ENCODE results near the gene WNK2.

WNK2 gene

GRCh38 chr9:93243112-93243511, 59.2 kb downstream of the WNK2 start:
- H3K4me2 ChIP-seq (ENCODE audit: low read depth, low read length, poor library complexity, severe bottlenecking) = no peak overlapping the region
- no peaks in the 10 kb centered on the region for H3K36me3 ChIP-seq (ENCODE audit: low read length)
- H3K79me2 ChIP-seq (ENCODE audit: insufficient read depth, low read length) = no peaks in the 10 kb centered on the region
- H3K9me2 ChIP-seq (replicated peaks; ENCODE audit: insufficient read depth, low read length) = no peaks in the 10 kb centered on the region
- no peaks in the 10 kb centered on the region for H3K27me3 ChIP-seq (ENCODE audit: low read length)
- no peak overlapping the region for H3K4me3 ChIP-seq (ENCODE audit: insufficient read depth, low read length, poor library complexity, severe bottlenecking)
- no peak overlapping the region for H2AFZ ChIP-seq (ENCODE audit: low read depth, low read length, severe bottlenecking)
- no peaks in the 10 kb centered on the region for H3K9me3 ChIP-seq (ENCODE audit: insufficient read depth, low read length)
- no peaks in the 10 kb centered on the region for H4K20me1 ChIP-seq (ENCODE audit: low read depth, low read length)
- no peak overlapping the region for H3K9ac ChIP-seq (ENCODE audit: low read length)
- TF ChIP-seq EZH2phosphoT487 (conservative IDR thresholded peaks at IDR 0.05; ENCODE audit: low read length) = no peak
- TF ChIP-seq, protein P1, sequence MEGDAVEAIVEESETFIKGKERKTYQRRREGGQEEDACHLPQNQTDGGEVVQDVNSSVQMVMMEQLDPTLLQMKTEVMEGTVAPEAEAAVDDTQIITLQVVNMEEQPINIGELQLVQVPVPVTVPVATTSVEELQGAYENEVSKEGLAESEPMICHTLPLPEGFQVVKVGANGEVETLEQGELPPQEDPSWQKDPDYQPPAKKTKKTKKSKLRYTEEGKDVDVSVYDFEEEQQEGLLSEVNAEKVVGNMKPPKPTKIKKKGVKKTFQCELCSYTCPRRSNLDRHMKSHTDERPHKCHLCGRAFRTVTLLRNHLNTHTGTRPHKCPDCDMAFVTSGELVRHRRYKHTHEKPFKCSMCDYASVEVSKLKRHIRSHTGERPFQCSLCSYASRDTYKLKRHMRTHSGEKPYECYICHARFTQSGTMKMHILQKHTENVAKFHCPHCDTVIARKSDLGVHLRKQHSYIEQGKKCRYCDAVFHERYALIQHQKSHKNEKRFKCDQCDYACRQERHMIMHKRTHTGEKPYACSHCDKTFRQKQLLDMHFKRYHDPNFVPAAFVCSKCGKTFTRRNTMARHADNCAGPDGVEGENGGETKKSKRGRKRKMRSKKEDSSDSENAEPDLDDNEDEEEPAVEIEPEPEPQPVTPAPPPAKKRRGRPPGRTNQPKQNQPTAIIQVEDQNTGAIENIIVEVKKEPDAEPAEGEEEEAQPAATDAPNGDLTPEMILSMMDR (IDR thresholded peaks at IDR 0.05; ENCODE audit: insufficient read depth, low read length, poor library complexity, severe bottlenecking) = no peak
- H3F3A ChIP-seq (ENCODE audit: insufficient read depth) = no peaks in the 10 kb centered on the region
- H3K27ac ChIP-seq (ENCODE audit: low read depth, low read length) = no peak overlapping the region

GRCh38 chr9:93244101-93244500, 60.2 kb downstream of the WNK2 start:
- H3K36me3 ChIP-seq (ENCODE audit: low read length) = no peaks in the 10 kb centered on the region
- H3K79me2 ChIP-seq (ENCODE audit: insufficient read depth, low read length) = no peaks in the 10 kb centered on the region
- no peak overlapping the region for H3K4me2 ChIP-seq (ENCODE audit: low read depth, low read length, poor library complexity, severe bottlenecking)
- H4K20me1 ChIP-seq (ENCODE audit: low read depth, low read length) = no peaks in the 10 kb centered on the region
- no peak overlapping the region for H3K4me3 ChIP-seq (ENCODE audit: insufficient read depth, low read length, poor library complexity, severe bottlenecking)
- H3K27ac ChIP-seq (ENCODE audit: low read depth, low read length) = no peak overlapping the region
- TF ChIP-seq EZH2phosphoT487 (conservative IDR thresholded peaks at IDR 0.05; ENCODE audit: low read length) = no peak
- TF ChIP-seq, protein P1 (IDR thresholded peaks at IDR 0.05; ENCODE audit: insufficient read depth, low read length, poor library complexity, severe bottlenecking) = no peak
- H3K9ac ChIP-seq (ENCODE audit: low read length) = no peak overlapping the region
- H3K9me2 ChIP-seq (replicated peaks; ENCODE audit: insufficient read depth, low read length) = no peaks in the 10 kb centered on the region
- H3K27me3 ChIP-seq (ENCODE audit: low read length) = no peaks in the 10 kb centered on the region
- no peaks in the 10 kb centered on the region for H3K9me3 ChIP-seq (ENCODE audit: insufficient read depth, low read length)
- H2AFZ ChIP-seq (ENCODE audit: low read depth, low read length, severe bottlenecking) = no peak overlapping the region
- H3F3A ChIP-seq (ENCODE audit: insufficient read depth) = no peaks in the 10 kb centered on the region

GRCh38 chr9:93244510-93245436, 60.8 kb downstream of the WNK2 start:
- H3K9me3 ChIP-seq (ENCODE audit: insufficient read depth, low read length) = no peaks in the 10 kb centered on the region
- no peaks in the 10 kb centered on the region for H3K79me2 ChIP-seq (ENCODE audit: insufficient read depth, low read length)
- H3K4me3 ChIP-seq (ENCODE audit: insufficient read depth, low read length, poor library complexity, severe bottlenecking) = no peak overlapping the region
- H3K36me3 ChIP-seq (ENCODE audit: low read length) = no peaks in the 10 kb centered on the region
- H3F3A ChIP-seq (ENCODE audit: insufficient read depth) = no peaks in the 10 kb centered on the region
- no peak overlapping the region for H3K9ac ChIP-seq (ENCODE audit: low read length)
- no peak overlapping the region for H3K4me2 ChIP-seq (ENCODE audit: low read depth, low read length, poor library complexity, severe bottlenecking)
- no peaks in the 10 kb centered on the region for H3K9me2 ChIP-seq (replicated peaks; ENCODE audit: insufficient read depth, low read length)
- H3K27me3 ChIP-seq (ENCODE audit: low read length) = no peaks in the 10 kb centered on the region
- H2AFZ ChIP-seq (ENCODE audit: low read depth, low read length, severe bottlenecking) = no peak overlapping the region
- TF ChIP-seq, protein P1 (IDR thresholded peaks at IDR 0.05; ENCODE audit: insufficient read depth, low read length, poor library complexity, severe bottlenecking) = no peak
- no peak for TF ChIP-seq EZH2phosphoT487 (conservative IDR thresholded peaks at IDR 0.05; ENCODE audit: low read length)
- no peaks in the 10 kb centered on the region for H4K20me1 ChIP-seq (ENCODE audit: low read depth, low read length)
- H3K27ac ChIP-seq (ENCODE audit: low read depth, low read length) = no peak overlapping the region
